Muscle of leg (tissue), 11 donors: ENCODE measurements around the gene NADK. TPM values are rescaled to one million over a fixed set of nuclear protein-coding genes. Genes with fewer than 3 reads are reported as not detected.

Experiments
- DNase-seq: peaks from one replicate; pipeline ENCODE4 v3.0.0; 2013
- H3K27ac ChIP-seq: one replicate; pipeline ENCODE4 v1.5.1; 2013; ENCODE audit warnings: mild to moderate bottlenecking, low read length, control low read depth
- H3K27me3 ChIP-seq: one replicate; pipeline ENCODE4 v1.6.1; 2013; ENCODE audit warnings: low read length; ENCODE audit not compliant: control insufficient read depth, insufficient read depth
- H3K36me3 ChIP-seq: one replicate; pipeline ENCODE4 v1.6.1; 2013; ENCODE audit warnings: low read length; ENCODE audit not compliant: control insufficient read depth, insufficient read depth
- H3K4me1 ChIP-seq: one replicate; pipeline ENCODE4 v1.6.1; 2013; ENCODE audit warnings: low read length; ENCODE audit not compliant: control insufficient read depth, insufficient read depth
- H3K4me3 ChIP-seq: one replicate; pipeline ENCODE4 v1.5.1; 2013; ENCODE audit warnings: low read length, control low read depth
- H3K9me3 ChIP-seq: replicated peaks from 2 replicates; pipeline ENCODE4 v1.6.1; 2013; ENCODE audit warnings: low read depth, low read length; ENCODE audit not compliant: control insufficient read depth
- WGBS: methylation state at CpG from one replicate; pipeline ENCODE4 v1.1.5; 2013; ENCODE audit warnings: missing lambda C conversion rate; ENCODE audit not compliant: insufficient coverage; 5-methylcytosine and 5-hydroxymethylcytosine counted together
- polyA plus RNA-seq, 8 donors: library from polyadenylated mRNA; unstranded; fragments of 120-200 nt; gene quantifications; one replicate each; pipeline versions ENCODE4 v1.2.1 to v1.2.3, GENCODE V29; 2013; ENCODE audit warnings: inconsistent platforms in 1 of 8, low replicate concordance in 1 of 8; ENCODE audit not compliant: insufficient read length in 8 of 8, insufficient read depth in 1 of 8
- total RNA-seq: library from RNA; stranded (reverse); fragments of 120-200 nt; gene quantifications from one replicate; pipeline ENCODE4 v1.2.4, GENCODE V29; 2013

Gene NADK
- total and polyA plus RNA-seq, 9 donors: 18.2 to 40.1 (median 31.6) TPM

- H3K4me3 ChIP-seq: no peak overlapping the region
These were observed 29.9 kb upstream of the NADK start for GRCh38 chr1:1808206-1808605.

GRCh38 chr1:1806890-1807289 is 28.6 kb upstream of the NADK start:
- Histone ChIP-seq H3K4me3 (no peak overlapping the region), H3K27ac (no peak overlapping the region), H3K36me3 (peaks cover 56% of the 10 kb centered on the region), H3K27me3 (no peaks in the 10 kb centered on the region), H3K4me1 (no peaks in the 10 kb centered on the region), H3K9me3 (no peaks in the 10 kb centered on the region)
- no peak for DNase-seq
- 100% methylated on average over 1 of the region's 2 CpGs for WGBS

More at GRCh38 chr1:1808206-1808605, 29.9 kb upstream of the NADK start:
- Histone ChIP-seq H3K4me1 (no peaks in the 10 kb centered on the region), H3K27me3 (no peaks in the 10 kb centered on the region), H3K9me3 (no peaks in the 10 kb centered on the region), H3K36me3 (peaks cover 55% of the 10 kb centered on the region), H3K27ac (no peak overlapping the region)
- 86% methylated on average over 9 of the region's 10 CpGs for WGBS
- no peak for DNase-seq

- Histone ChIP-seq H3K4me1 (no peaks in the 10 kb centered on the region), H3K4me3 (no peak overlapping the region), H3K9me3 (no peaks in the 10 kb centered on the region), H3K27ac (no peak overlapping the region), H3K27me3 (no peaks in the 10 kb centered on the region), H3K36me3 (peaks cover 57% of the 10 kb centered on the region)
- WGBS: 95% methylated on average over 6 of the region's 8 CpGs
- no peak for DNase-seq
These were observed 26.0 kb upstream of the NADK start for GRCh38 chr1:1804301-1804700.

GRCh38 chr1:1802871-1803270 is 24.6 kb upstream of the NADK start:
- DNase-seq: no peak
- no CpG with 5 or more reads among the region's 1 CpG for WGBS
- Histone ChIP-seq H3K4me1 (no peaks in the 10 kb centered on the region), H3K36me3 (peaks cover 59% of the 10 kb centered on the region), H3K9me3 (no peaks in the 10 kb centered on the region), H3K27ac (no peak overlapping the region), H3K4me3 (no peak overlapping the region), H3K27me3 (no peaks in the 10 kb centered on the region)

GRCh38 chr1:1799716-1800115 is 21.4 kb upstream of the NADK start:
- H3K27ac ChIP-seq: no peak overlapping the region
- no peaks in the 10 kb centered on the region for H3K9me3 ChIP-seq
- WGBS: 100% methylated on average over 1 of the region's 5 CpGs
- no peaks in the 10 kb centered on the region for H3K4me1 ChIP-seq
- peaks cover 72% of the 10 kb centered on the region for H3K36me3 ChIP-seq
- no peak for DNase-seq
- H3K27me3 ChIP-seq: no peaks in the 10 kb centered on the region
- no peak overlapping the region for H3K4me3 ChIP-seq

- H3K27me3 ChIP-seq: no peaks in the 10 kb centered on the region
- no peaks in the 10 kb centered on the region for H3K4me1 ChIP-seq
- WGBS: 90% methylated on average over 10 of the region's 11 CpGs
These were observed 19.6 kb upstream of the NADK start for GRCh38 chr1:1797731-1798341.

GRCh38 chr1:1796466-1796865 is 18.2 kb upstream of the NADK start:
- Histone ChIP-seq H3K9me3 (no peaks in the 10 kb centered on the region), H3K4me3 (no peak overlapping the region), H3K27ac (no peak overlapping the region), H3K36me3 (peaks cover 71% of the 10 kb centered on the region), H3K27me3 (no peaks in the 10 kb centered on the region), H3K4me1 (no peaks in the 10 kb centered on the region)
- DNase-seq: no peak
- WGBS: 94% methylated on average over 3 of the region's 5 CpGs

More at GRCh38 chr1:1797731-1798341, 19.6 kb upstream of the NADK start:
- Histone ChIP-seq H3K36me3 (peaks cover 72% of the 10 kb centered on the region), H3K27ac (no peak overlapping the region), H3K4me3 (no peak overlapping the region), H3K9me3 (no peaks in the 10 kb centered on the region)
- no peak for DNase-seq

GRCh38 chr1:1794999-1795398 is 16.7 kb upstream of the NADK start:
- Histone ChIP-seq H3K4me1 (no peaks in the 10 kb centered on the region), H3K36me3 (peaks cover 82% of the 10 kb centered on the region), H3K9me3 (no peaks in the 10 kb centered on the region), H3K27me3 (no peaks in the 10 kb centered on the region), H3K4me3 (no peak overlapping the region), H3K27ac (no peak overlapping the region)
- WGBS: 92% methylated on average over 8 of the region's 10 CpGs
- no peak for DNase-seq

GRCh38 chr1:1793481-1794244 is 15.4 kb upstream of the NADK start:
- Histone ChIP-seq H3K4me3 (no peak overlapping the region), H3K4me1 (no peaks in the 10 kb centered on the region), H3K27me3 (no peaks in the 10 kb centered on the region), H3K27ac (no peak overlapping the region), H3K36me3 (peaks cover 87% of the 10 kb centered on the region), H3K9me3 (no peaks in the 10 kb centered on the region)
- no peak for DNase-seq
- 76% methylated on average over 7 of the region's 17 CpGs for WGBS

- 72% methylated on average over 25 of the region's 25 CpGs for WGBS
- Histone ChIP-seq H3K4me3 (no peak overlapping the region), H3K9me3 (no peaks in the 10 kb centered on the region), H3K27ac (no peak overlapping the region), H3K36me3 (peaks cover 89% of the 10 kb centered on the region), H3K27me3 (no peaks in the 10 kb centered on the region), H3K4me1 (no peaks in the 10 kb centered on the region)
- no peak for DNase-seq
These were observed 10.6 kb upstream of the NADK start for GRCh38 chr1:1788646-1789431.
